ENCODE data around the gene APOL3. TPM values are rescaled to one million over a fixed set of nuclear protein-coding genes. Genes with fewer than 3 reads are reported as not detected.

The APOL3 gene
- total and polyA plus RNA-seq, 10 of the 15 experiments (the other 5 are each of a cell fraction or from before 2014, with no cell fraction given), result 6.9 to 66.8 (median 48.5) TPM

DNA sequence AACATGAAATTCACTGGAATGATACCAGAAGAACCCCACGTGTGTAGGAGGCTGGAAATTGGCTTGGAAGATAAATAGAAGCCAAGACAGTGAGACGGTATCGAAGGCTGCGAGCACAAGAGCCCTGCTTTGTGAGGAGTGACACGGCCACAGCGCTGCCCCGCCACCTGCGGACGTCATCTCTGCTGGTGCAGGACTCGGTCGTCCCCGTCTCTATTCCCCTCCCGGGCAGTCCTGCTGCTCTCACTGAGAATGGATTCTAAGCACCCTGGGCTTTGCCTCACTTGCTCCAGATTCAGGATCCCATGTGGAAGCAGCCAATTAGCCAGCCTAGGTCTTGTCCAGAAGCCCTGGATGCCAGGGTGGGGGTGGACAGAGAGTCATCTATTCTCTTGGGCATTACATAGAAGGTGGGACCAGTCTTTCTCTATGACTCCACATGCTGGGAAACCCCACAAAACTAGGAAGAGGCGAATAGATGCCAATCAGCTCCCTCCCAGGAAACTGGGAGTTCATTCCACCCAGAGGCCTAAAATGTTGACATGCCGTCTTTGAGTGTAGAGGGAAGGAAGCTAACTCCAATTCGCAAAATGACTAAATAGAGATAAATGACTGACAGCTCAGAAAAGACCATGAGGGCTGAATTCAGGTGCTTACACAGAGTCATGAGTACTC is 25.1 kb downstream of the APOL3 start:
- ChIA-PET CTCF (interaction anchor here (0.7 to 0.8 kb wide), 2 partner anchors 33 to 39 kb away, joined by 3 read pairs; no protein-coding TSS in a partner anchor), POLR2A (no interaction called here)
- no peak for TF ChIP-seq HDAC6 (IDR thresholded peaks at IDR 0.05; ENCODE audit: unreplicated experiment)
- TF ChIP-seq ZZZ3 (IDR thresholded peaks at IDR 0.05; ENCODE audit: control insufficient read depth, insufficient read length, low read depth), result no peak

DNA sequence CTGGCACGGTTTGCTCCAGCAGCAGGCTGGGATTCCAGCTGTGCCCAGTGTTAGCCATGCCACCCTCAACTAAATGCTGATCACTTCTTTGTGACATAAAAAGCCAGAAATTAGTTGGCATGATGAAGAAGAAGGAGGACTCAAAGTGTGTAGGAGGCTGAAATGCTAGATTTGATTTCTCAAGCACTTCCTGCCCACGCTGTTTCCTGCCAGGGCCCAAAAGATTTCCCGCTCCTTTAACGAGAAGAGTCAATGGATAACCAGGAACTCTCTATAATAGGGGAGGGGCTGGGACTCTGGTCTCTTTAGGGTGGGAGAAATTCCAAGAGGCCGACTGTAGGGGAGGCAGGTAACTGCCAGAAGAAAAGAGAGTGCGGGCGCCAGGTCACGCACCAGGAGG is 26.4 kb downstream of the APOL3 start:
- POLR2A ChIA-PET, result no interaction called here
- FAIRE-seq, result no peak
- no peak for ATAC-seq

More for the DNA sequence above, 25.1 kb downstream of the APOL3 start:
- FAIRE-seq (no peak), DNase-seq (ENCODE audit: low read depth, low spot score) (no peak), ATAC-seq (no peak)
- Histone ChIP-seq H3K27me3 (replicated peaks in 1 of 2; ENCODE audit: control insufficient read depth in 2 of 2, insufficient read depth in 2 of 2, low read length in 1 of 2) (peaks cover 0 to 3% of the 10 kb centered on the region in 2 experiments; a peak in 2 of 4 replicates), H3K4me1 (ENCODE audit: control insufficient read depth, insufficient read depth, low read length) (no peaks in the 10 kb centered on the region), H3K9me3 (replicated peaks; ENCODE audit: control insufficient read depth, insufficient read depth, low read length) (no peaks in the 10 kb centered on the region), H3K4me3 (no peak overlapping the region), H4K20me1 (ENCODE audit: control insufficient read depth, insufficient read depth) (no peaks in the 10 kb centered on the region), H3K27ac (ENCODE audit: control insufficient read depth, insufficient read depth) (no peak overlapping the region), H3K36me3 (ENCODE audit: control insufficient read depth in 2 of 2, insufficient read depth in 2 of 2, low read length in 1 of 2) (no peaks in the 10 kb centered on the region; a peak in 1 of 4 replicates), H3K4me2 (ENCODE audit: control insufficient read depth, insufficient read depth) (no peak overlapping the region), H3K79me2 (ENCODE audit: control insufficient read depth, insufficient read depth, low read length) (no peaks in the 10 kb centered on the region), H3K9ac (ENCODE audit: control insufficient read depth, insufficient read depth, low read length) (no peak overlapping the region), H2AFZ (ENCODE audit: control insufficient read depth, low read depth, low read length) (no peak overlapping the region)
- in situ Hi-C loops (cut with MboI) (no loop called here), intact Hi-C loops (cut with micrococcal nuclease; ENCODE audit: unreplicated experiment) (no loop called here)
- WGBS (ENCODE audit: insufficient coverage, insufficient replicate concordance, low lambda C conversion rate, missing lambda C conversion rate), result 62% methylated on average over 16 of the region's 16 CpGs
- ChIA-PET SMC1A (ENCODE audit: uncharacterized antibody, unreplicated experiment) (interaction anchor here (0.6 to 1.3 kb wide), 3 partner anchors 10 to 44 kb away, joined by 3 to 4 read pairs (median 3); no protein-coding TSS in a partner anchor), RAD21 (ENCODE audit: unreplicated experiment) (interaction anchor here (0.7 kb wide), 1 partner anchor 57 kb away, joined by 4 read pairs; no protein-coding TSS in a partner anchor)
- no TSS peak for BruUV-seq (replicated peaks)

More for the DNA sequence above, 26.4 kb downstream of the APOL3 start:
- CTCF ChIA-PET, result no interaction called here
- intact Hi-C loops (cut with micrococcal nuclease; ENCODE audit: unreplicated experiment), result no loop called here
- Histone ChIP-seq H2AFZ (ENCODE audit: control insufficient read depth, low read depth, low read length) (no peak overlapping the region), H3K4me2 (ENCODE audit: control insufficient read depth, insufficient read depth) (no peak overlapping the region), H3K79me2 (ENCODE audit: control insufficient read depth, insufficient read depth, low read length) (no peaks in the 10 kb centered on the region), H3K9ac (ENCODE audit: control insufficient read depth, insufficient read depth, low read length) (no peak overlapping the region), H3K4me1 (ENCODE audit: control insufficient read depth, insufficient read depth, low read length) (no peaks in the 10 kb centered on the region), H3K4me3 (no peak overlapping the region), H3K9me3 (replicated peaks; ENCODE audit: control insufficient read depth, insufficient read depth, low read length) (no peaks in the 10 kb centered on the region), H4K20me1 (ENCODE audit: control insufficient read depth, insufficient read depth) (no peaks in the 10 kb centered on the region), H3K27ac (ENCODE audit: control insufficient read depth, insufficient read depth) (no peak overlapping the region), H3K27me3 (replicated peaks in 1 of 2; ENCODE audit: control insufficient read depth in 2 of 2, insufficient read depth in 2 of 2, low read length in 1 of 2) (peaks cover 0 to 5% of the 10 kb centered on the region in 2 experiments; a peak in 2 of 4 replicates), H3K36me3 (ENCODE audit: control insufficient read depth in 2 of 2, insufficient read depth in 2 of 2, low read length in 1 of 2) (no peaks in the 10 kb centered on the region)
- WGBS (ENCODE audit: insufficient coverage, insufficient replicate concordance, low lambda C conversion rate, missing lambda C conversion rate), result 58% methylated on average over 8 of the region's 8 CpGs
- in situ Hi-C loops (cut with MboI), result no loop called here
- DNase-seq (ENCODE audit: low read depth, low spot score), result no peak
- RAD21 ChIA-PET (ENCODE audit: unreplicated experiment), result no interaction called here
- SMC1A ChIA-PET (ENCODE audit: uncharacterized antibody, unreplicated experiment), result no interaction called here
- BruUV-seq (replicated peaks), result no TSS peak
- no peak for TF ChIP-seq ZNF622 (IDR thresholded peaks at IDR 0.05)
- TF ChIP-seq, protein P1, sequence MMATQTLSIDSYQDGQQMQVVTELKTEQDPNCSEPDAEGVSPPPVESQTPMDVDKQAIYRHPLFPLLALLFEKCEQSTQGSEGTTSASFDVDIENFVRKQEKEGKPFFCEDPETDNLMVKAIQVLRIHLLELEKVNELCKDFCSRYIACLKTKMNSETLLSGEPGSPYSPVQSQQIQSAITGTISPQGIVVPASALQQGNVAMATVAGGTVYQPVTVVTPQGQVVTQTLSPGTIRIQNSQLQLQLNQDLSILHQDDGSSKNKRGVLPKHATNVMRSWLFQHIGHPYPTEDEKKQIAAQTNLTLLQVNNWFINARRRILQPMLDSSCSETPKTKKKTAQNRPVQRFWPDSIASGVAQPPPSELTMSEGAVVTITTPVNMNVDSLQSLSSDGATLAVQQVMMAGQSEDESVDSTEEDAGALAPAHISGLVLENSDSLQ (IDR thresholded peaks at IDR 0.05), result no peak
- TF ChIP-seq KDM1A (IDR thresholded peaks at IDR 0.05; ENCODE audit: borderline replicate concordance), result no peak
- no peak for TF ChIP-seq HDAC6 (IDR thresholded peaks at IDR 0.05; ENCODE audit: unreplicated experiment)
- no peak for TF ChIP-seq MEF2A (IDR thresholded peaks at IDR 0.05; ENCODE audit: insufficient read depth, low read depth, low read length)
- no peak for TF ChIP-seq RB1 (IDR thresholded peaks at IDR 0.05; ENCODE audit: borderline replicate concordance)
- TF ChIP-seq EED (IDR thresholded peaks at IDR 0.05; ENCODE audit: low read depth), result no peak
- no peak for TF ChIP-seq NR2C1 (IDR thresholded peaks at IDR 0.05)
- TF ChIP-seq FOS (IDR thresholded peaks at IDR 0.05; ENCODE audit: borderline replicate concordance, extremely low read depth, insufficient read length), result no peak
- no peak for TF ChIP-seq NBN (IDR thresholded peaks at IDR 0.05)
